Measurements from ENCODE around the gene INPP4A.
A peak's percentile ranks its signal among the peaks of the same experiment; 100 is the strongest.

Gene INPP4A

GRCh38 chr2:98608116-98608961, 163.7 kb downstream of the INPP4A start, which contains the start of the genes COA5 and UNC50:
TSS of gene COA5 (minus strand) at chr2:98608512. CDS start at chr2:98608405, 107 bp downstream.
TSS of gene UNC50 (plus strand) at chr2:98608589. CDS start at chr2:98609760, 1,171 bp downstream.
- DNase-seq (ENCODE audit: low spot score), result peak; percentile 73
- FAIRE-seq, result no peak

GRCh38 chr2:98608962-98609604, 164.4 kb downstream of the INPP4A start:
- DNase-seq (ENCODE audit: low spot score) (peak; percentile 7), FAIRE-seq (no peak)

GRCh38 chr2:98614024-98614739, 169.5 kb downstream of the INPP4A start:
- no peak for FAIRE-seq
- DNase-seq (ENCODE audit: low spot score), result no peak

GRCh38 chr2:98615481-98615880, 170.8 kb downstream of the INPP4A start:
- no peak for FAIRE-seq

GRCh38 chr2:98617149-98617548, 172.5 kb downstream of the INPP4A start:
- FAIRE-seq (no peak), DNase-seq (ENCODE audit: low spot score) (no peak)

More at GRCh38 chr2:98615481-98615880, 170.8 kb downstream of the INPP4A start:
- DNase-seq (ENCODE audit: low spot score), result no peak

- no peak for FAIRE-seq
Measured at GRCh38 chr2:98623657-98624056, 179.0 kb downstream of the INPP4A start.

GRCh38 chr2:98632351-98632750, 187.7 kb downstream of the INPP4A start:
- FAIRE-seq (no peak), DNase-seq (ENCODE audit: low spot score) (no peak)

More at GRCh38 chr2:98623657-98624056, 179.0 kb downstream of the INPP4A start:
- DNase-seq (ENCODE audit: low spot score), result peak; percentile 31

GRCh38 chr2:98634406-98635092, 189.9 kb downstream of the INPP4A start:
- DNase-seq (ENCODE audit: low spot score) (no peak), FAIRE-seq (no peak)

GRCh38 chr2:98637401-98638147, 192.9 kb downstream of the INPP4A start:
- DNase-seq (ENCODE audit: low spot score), result no peak
- no peak for FAIRE-seq

- DNase-seq (ENCODE audit: low spot score) (no peak), FAIRE-seq (no peak)
Measured at GRCh38 chr2:98643496-98644100, 198.9 kb downstream of the INPP4A start.
